T-helper 2 cell (primary cell): ENCODE measurements around the gene UGT1A5.

Source experiments
- DNase-seq, 5 experiments: peaks; one replicate each; pipeline versions ENCODE4 v3.0.0 to v3.0.0-alpha.2; 2012 to 2022

Gene UGT1A5

GRCh38 chr2:233789554-233789953 is 76.8 kb downstream of the UGT1A5 start:
- no peak for DNase-seq

- no peak for DNase-seq
Measured at GRCh38 chr2:233791151-233791882, 78.6 kb downstream of the UGT1A5 start.

GRCh38 chr2:233791883-233792329 is 79.2 kb downstream of the UGT1A5 start:
- DNase-seq = no peak

GRCh38 chr2:233792720-233793119 is 80.0 kb downstream of the UGT1A5 start:
- no peak for DNase-seq

- no peak for DNase-seq
Measured at GRCh38 chr2:233793465-233794127, 80.9 kb downstream of the UGT1A5 start.

GRCh38 chr2:233794128-233794658 is 81.5 kb downstream of the UGT1A5 start:
- no peak for DNase-seq

GRCh38 chr2:233795735-233796171 is 83.0 kb downstream of the UGT1A5 start:
- no peak for DNase-seq

- no peak for DNase-seq
Measured at GRCh38 chr2:233796254-233796653, 83.5 kb downstream of the UGT1A5 start.

- no peak for DNase-seq
Measured at GRCh38 chr2:233798335-233799086, 85.8 kb downstream of the UGT1A5 start.

- DNase-seq = no peak
Measured at GRCh38 chr2:233799087-233799665, 86.5 kb downstream of the UGT1A5 start.

- no peak for DNase-seq
Measured at GRCh38 chr2:233799716-233800115, 87.0 kb downstream of the UGT1A5 start.

GRCh38 chr2:233800208-233800607 is 87.5 kb downstream of the UGT1A5 start:
- no peak for DNase-seq

GRCh38 chr2:233801357-233802131 is 88.8 kb downstream of the UGT1A5 start:
- no peak for DNase-seq

- no peak for DNase-seq
Measured at GRCh38 chr2:233802132-233802815, 89.6 kb downstream of the UGT1A5 start.

GRCh38 chr2:233803292-233803911 is 90.7 kb downstream of the UGT1A5 start:
- no peak for DNase-seq

GRCh38 chr2:233803994-233804393 is 91.3 kb downstream of the UGT1A5 start:
- DNase-seq = no peak

- no peak for DNase-seq
Measured at GRCh38 chr2:233807215-233807865, 94.6 kb downstream of the UGT1A5 start.

- DNase-seq = no peak
Measured at GRCh38 chr2:233807966-233808935, 95.5 kb downstream of the UGT1A5 start.

GRCh38 chr2:233810385-233810784 is 97.7 kb downstream of the UGT1A5 start:
- DNase-seq = no peak
